Gastroesophageal sphincter (tissue), 3 donors: Measurements from ENCODE around the gene SMTNL1.

Experiments used
- CTCF ChIP-seq, 4 experiments: fragments of 200-600 bp in 2 of 4; fragments of 450-650 bp in 2 of 4; sonication (generic) in 1 of 4; IDR thresholded peaks; one replicate each; pipeline ENCODE4 v1.5.1; 2017 to 2019; ENCODE audit warnings: antibody characterized with exemption in 4 of 4, mild to moderate bottlenecking in 2 of 4, moderate library complexity in 2 of 4
- POLR2A ChIP-seq, 2 donors: fragments of 450-650 bp; IDR thresholded peaks; one replicate each; pipeline ENCODE4 v1.6.1; 2017; ENCODE audit warnings: antibody characterized with exemption in 2 of 2, mild to moderate bottlenecking in 2 of 2, moderate library complexity in 1 of 2
- POLR2AphosphoS5 ChIP-seq: sonication (generic); formaldehyde crosslinking; IDR thresholded peaks from one replicate; pipeline ENCODE4 v1.6.1; 2017; ENCODE audit warnings: antibody characterized with exemption

DNA sequence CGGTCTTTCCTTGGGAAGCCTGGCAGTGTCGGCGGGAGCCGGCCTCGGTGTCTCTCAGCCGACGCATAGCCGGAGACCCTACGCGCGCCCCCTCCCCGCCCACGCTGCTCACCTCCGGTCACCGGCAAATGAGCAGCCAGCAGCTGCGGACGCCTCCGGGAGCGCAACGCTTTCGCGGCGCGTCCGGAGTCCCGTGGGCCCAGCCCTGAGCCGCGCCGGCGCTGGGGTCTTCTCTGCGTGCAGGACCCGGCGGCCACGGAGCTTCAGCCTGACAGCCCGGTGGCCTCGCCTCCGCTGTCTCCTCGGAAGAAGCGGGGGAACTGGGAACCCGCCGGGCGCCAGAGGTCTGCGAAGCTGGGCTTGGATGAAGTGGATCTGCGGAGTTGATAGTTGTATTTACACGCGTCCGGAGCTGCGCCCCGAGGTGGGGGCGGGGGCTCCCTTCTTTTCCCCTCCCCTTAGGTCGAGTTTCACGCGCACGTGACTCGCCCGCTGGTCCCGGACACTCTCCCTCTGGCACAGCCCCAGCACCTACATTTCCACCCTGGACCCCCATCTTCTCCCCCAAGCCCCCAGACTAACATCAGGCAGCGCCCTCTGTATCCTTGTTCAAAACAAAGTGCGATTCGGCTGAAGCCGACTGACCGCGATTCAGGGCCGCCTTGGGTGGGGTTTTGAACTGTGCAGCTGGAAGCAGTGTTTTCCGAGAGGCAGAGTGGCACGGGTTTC lies 21.9 kb upstream of the SMTNL1 start, which contains the start of gene SLC43A1:
- peak; percentile 32 to 49 for TF ChIP-seq POLR2A (IDR thresholded peaks at IDR 0.05)
- peak in 1 of 4 experiments; percentile 5 for TF ChIP-seq CTCF (IDR thresholded peaks at IDR 0.05)
- peak; percentile 9 for TF ChIP-seq POLR2AphosphoS5
